ENCODE results near the gene DPF3. TPM values are rescaled to one million over a fixed set of nuclear protein-coding genes. Genes with fewer than 3 reads are reported as not detected.

Gene DPF3
- total and polyA plus RNA-seq, 2 donors from 2014 or later, result 2.3 to 2.8 TPM

- Histone ChIP-seq H3K36me3 (ENCODE audit: control insufficient read depth in 2 of 3, insufficient read depth in 3 of 3, low read length in 3 of 3) (no peaks in the 10 kb centered on the region), H3K4me1 (ENCODE audit: control insufficient read depth in 2 of 3, insufficient read depth in 2 of 3, low read depth in 1 of 3, low read length in 3 of 3) (no peaks in the 10 kb centered on the region), H3K27me3 (ENCODE audit: control insufficient read depth, insufficient read depth, low read length) (no peaks in the 10 kb centered on the region), H3K4me3 (ENCODE audit: low read length in 3 of 3) (no peak overlapping the region), H3K27ac (ENCODE audit: low read depth in 2 of 2, low read length in 2 of 2) (no peak overlapping the region), H3K9ac (ENCODE audit: low read length in 3 of 3) (no peak overlapping the region), H3K9me3 (ENCODE audit: control insufficient read depth in 2 of 3, insufficient read depth in 1 of 3, low read length in 3 of 3) (no peaks in the 10 kb centered on the region)
- intact Hi-C loops (cut with DNase I), result no loop called here
- DNase-seq (no peak), FAIRE-seq (no peak)
- TF ChIP-seq CTCF (IDR thresholded peaks at IDR 0.05; ENCODE audit: borderline replicate concordance, extremely low read depth, insufficient read depth), result no peak
Measured at GRCh38 chr14:72582582-72582981, 311.3 kb downstream of the DPF3 start.

GRCh38 chr14:72578514-72578913, 315.4 kb downstream of the DPF3 start:
- no peaks in the 10 kb centered on the region for H3K9me3 ChIP-seq (ENCODE audit: control insufficient read depth in 2 of 3, insufficient read depth in 1 of 3, low read length in 3 of 3)
- TF ChIP-seq CTCF (IDR thresholded peaks at IDR 0.05; ENCODE audit: borderline replicate concordance, extremely low read depth, insufficient read depth), result no peak
- no peak for DNase-seq
- no peak overlapping the region for H3K9ac ChIP-seq (ENCODE audit: low read length in 3 of 3)
- H3K27me3 ChIP-seq (ENCODE audit: control insufficient read depth, insufficient read depth, low read length), result no peaks in the 10 kb centered on the region
- H3K36me3 ChIP-seq (ENCODE audit: control insufficient read depth in 2 of 3, insufficient read depth in 3 of 3, low read length in 3 of 3), result no peaks in the 10 kb centered on the region
- no peak overlapping the region for H3K4me3 ChIP-seq (ENCODE audit: low read length in 3 of 3)
- intact Hi-C loops (cut with DNase I), result no loop called here
- FAIRE-seq, result no peak
- no peaks in the 10 kb centered on the region for H3K4me1 ChIP-seq (ENCODE audit: control insufficient read depth in 2 of 3, insufficient read depth in 2 of 3, low read depth in 1 of 3, low read length in 3 of 3)
- H3K27ac ChIP-seq (ENCODE audit: low read depth in 2 of 2, low read length in 2 of 2), result no peak overlapping the region

GRCh38 chr14:72577521-72577920, 316.4 kb downstream of the DPF3 start:
- TF ChIP-seq CTCF (IDR thresholded peaks at IDR 0.05; ENCODE audit: borderline replicate concordance, extremely low read depth, insufficient read depth), result no peak
- intact Hi-C loops (cut with DNase I), result no loop called here
- DNase-seq, result no peak

GRCh38 chr14:72576258-72576657, 317.6 kb downstream of the DPF3 start:
- H3K4me3 ChIP-seq (ENCODE audit: low read length in 3 of 3), result no peak overlapping the region
- no peak for FAIRE-seq
- no peak for TF ChIP-seq CTCF (IDR thresholded peaks at IDR 0.05; ENCODE audit: borderline replicate concordance, extremely low read depth, insufficient read depth)
- DNase-seq, result no peak
- no peaks in the 10 kb centered on the region for H3K27me3 ChIP-seq (ENCODE audit: control insufficient read depth, insufficient read depth, low read length)
- H3K27ac ChIP-seq (ENCODE audit: low read depth in 2 of 2, low read length in 2 of 2), result no peak overlapping the region
- intact Hi-C loops (cut with DNase I), result no loop called here
- H3K9me3 ChIP-seq (ENCODE audit: control insufficient read depth in 2 of 3, insufficient read depth in 1 of 3, low read length in 3 of 3), result no peaks in the 10 kb centered on the region
- H3K4me1 ChIP-seq (ENCODE audit: control insufficient read depth in 2 of 3, insufficient read depth in 2 of 3, low read depth in 1 of 3, low read length in 3 of 3), result no peaks in the 10 kb centered on the region
- no peaks in the 10 kb centered on the region for H3K36me3 ChIP-seq (ENCODE audit: control insufficient read depth in 2 of 3, insufficient read depth in 3 of 3, low read length in 3 of 3)
- no peak overlapping the region for H3K9ac ChIP-seq (ENCODE audit: low read length in 3 of 3)

More at GRCh38 chr14:72577521-72577920, 316.4 kb downstream of the DPF3 start:
- Histone ChIP-seq H3K4me3 (ENCODE audit: low read length in 3 of 3) (no peak overlapping the region), H3K36me3 (ENCODE audit: control insufficient read depth in 2 of 3, insufficient read depth in 3 of 3, low read length in 3 of 3) (no peaks in the 10 kb centered on the region), H3K4me1 (ENCODE audit: control insufficient read depth in 2 of 3, insufficient read depth in 2 of 3, low read depth in 1 of 3, low read length in 3 of 3) (no peaks in the 10 kb centered on the region), H3K27ac (ENCODE audit: low read depth in 2 of 2, low read length in 2 of 2) (no peak overlapping the region), H3K27me3 (ENCODE audit: control insufficient read depth, insufficient read depth, low read length) (no peaks in the 10 kb centered on the region), H3K9me3 (ENCODE audit: control insufficient read depth in 2 of 3, insufficient read depth in 1 of 3, low read length in 3 of 3) (no peaks in the 10 kb centered on the region), H3K9ac (ENCODE audit: low read length in 3 of 3) (no peak overlapping the region)
- FAIRE-seq, result no peak
